Measurements from ENCODE around the gene NDRG2.

GRCh38 chr14:21059842-21060613 lies 35.2 kb upstream of the NDRG2 start:
- TF ChIP-seq CTCF (IDR thresholded peaks at IDR 0.05; ENCODE audit: insufficient read depth, low read depth, low read length) (no peak), EZH2 (IDR thresholded peaks at IDR 0.05; ENCODE audit: insufficient read depth, low read length) (no peak)
